Endothelial cell of umbilical vein (primary cell): ENCODE results near the gene SMPDL3B. TPM values are rescaled to one million over a fixed set of nuclear protein-coding genes. Genes with fewer than 3 reads are reported as not detected.

ENCODE experiments used
- BruUV-seq: library from RNA; stranded (reverse); fragments of 400-500 nt; replicated peaks from 2 replicates; lab custom pipeline; 2021; lab: Mats Ljungman, UMichigan
- CTCF ChIA-PET: fragments of 300-600, 350-600 bp; sonication (Branson Sonifier 250); formaldehyde crosslinking; loops from one replicate; lab custom pipeline; 2021; ENCODE audit warnings: antibody characterized with exemption, inconsistent platforms; lab: Charles Lee
- POLR2A ChIA-PET: fragments of 300-600, 350-600 bp; sonication (Branson Sonifier 250); formaldehyde crosslinking; loops from one replicate; lab custom pipeline; 2021; ENCODE audit warnings: antibody characterized with exemption, inconsistent platforms; lab: Charles Lee
- DNase-seq: peaks from one replicate; pipeline ENCODE4 v3.0.0-alpha.2; 2011; ENCODE audit warnings: low read depth, low spot score
- FAIRE-seq: peaks from 2 replicates; lab custom pipeline; 2011; peaks lifted over from hg19 to GRCh38; lab: Jason Lieb, UNC
- H2AFZ ChIP-seq: 2 replicates; pipeline ENCODE4 v1.6.0; 2012; ENCODE audit warnings: low read depth, low read length, control low read depth, inconsistent platforms
- H3K27ac ChIP-seq: 2 replicates; pipeline ENCODE4 v1.5.1; 2011; ENCODE audit warnings: low read depth, mild to moderate bottlenecking, control low read depth, low read length, moderate library complexity; ENCODE audit not compliant: insufficient read depth
- H3K27me3 ChIP-seq, 2 experiments: 2 replicates each; pipeline versions ENCODE4 v1.6.0 to v1.6.1; 2011; ENCODE audit warnings: low read length in 2 of 2, mixed read lengths in 1 of 2; ENCODE audit not compliant: control insufficient read depth in 2 of 2, insufficient read depth in 2 of 2
- H3K36me3 ChIP-seq, 2 experiments: 2 replicates in 1 of 2; 3 replicates in 1 of 2; pipeline ENCODE4 v1.5.1; 2011; ENCODE audit warnings: low read length in 2 of 2, mild to moderate bottlenecking in 1 of 2, moderate library complexity in 1 of 2; ENCODE audit not compliant: control insufficient read depth in 2 of 2, insufficient read depth in 2 of 2; ENCODE audit errors: extremely low read depth in 1 of 2
- H3K4me1 ChIP-seq: 3 replicates; pipeline ENCODE4 v1.5.1; 2011; ENCODE audit warnings: mild to moderate bottlenecking, low read length; ENCODE audit not compliant: control insufficient read depth, insufficient read depth; ENCODE audit errors: extremely low read depth
- H3K4me2 ChIP-seq: 2 replicates; pipeline ENCODE4 v1.6.1; 2011; ENCODE audit warnings: low read length, control low read depth, mixed read lengths; ENCODE audit not compliant: insufficient read depth
- H3K4me3 ChIP-seq, 3 experiments: fragments of 200-600 bp in 1 of 3; sonication (generic), shearing (Covaris generic) in 1 of 3; replicated peaks in 1 of 3; 2 replicates each; pipeline ENCODE4 v1.5.1; 2011 to 2016; ENCODE audit warnings: control low read depth in 3 of 3, low read length in 3 of 3, mild to moderate bottlenecking in 2 of 3, inconsistent platforms in 1 of 3, low read depth in 1 of 3, moderate library complexity in 1 of 3; ENCODE audit not compliant: insufficient read depth in 1 of 3
- H3K79me2 ChIP-seq: 2 replicates; pipeline ENCODE4 v1.6.0; 2012; ENCODE audit warnings: low read length, inconsistent platforms; ENCODE audit not compliant: control insufficient read depth, insufficient read depth
- H3K9ac ChIP-seq: replicated peaks from 2 replicates; pipeline ENCODE3; 2011; ENCODE audit warnings: low read length, control low read depth; ENCODE audit not compliant: insufficient read depth; ENCODE audit errors: extremely low read depth
- H3K9me1 ChIP-seq: replicated peaks from 3 replicates; pipeline ENCODE4 v1.6.0; 2011; ENCODE audit warnings: mild to moderate bottlenecking, low read length; ENCODE audit not compliant: control insufficient read depth, insufficient read depth; ENCODE audit errors: extremely low read depth
- H3K9me3 ChIP-seq: replicated peaks from 2 replicates; pipeline ENCODE4 v1.5.1; 2012; ENCODE audit warnings: low read length, inconsistent platforms; ENCODE audit not compliant: control insufficient read depth, insufficient read depth
- H4K20me1 ChIP-seq: replicated peaks from 2 replicates; pipeline ENCODE3; 2011; ENCODE audit warnings: mild to moderate bottlenecking, low read length; ENCODE audit not compliant: control insufficient read depth, insufficient read depth; ENCODE audit errors: extremely low read depth
- EZH2 ChIP-seq: IDR thresholded peaks from 2 replicates; pipeline ENCODE4 v1.6.1; 2012; ENCODE audit warnings: borderline replicate concordance, low read depth, mild to moderate bottlenecking, moderate library complexity, low read length, inconsistent platforms; ENCODE audit not compliant: severe bottlenecking
- FOS ChIP-seq: IDR thresholded peaks from 2 replicates; pipeline ENCODE4 v1.6.1; 2011; ENCODE audit warnings: mild to moderate bottlenecking, low read length, moderate library complexity, borderline replicate concordance; ENCODE audit not compliant: insufficient read depth
- GATA2 ChIP-seq: IDR thresholded peaks from 2 replicates; pipeline ENCODE4 v1.7.0; 2011; ENCODE audit warnings: low read depth, mild to moderate bottlenecking, moderate library complexity, mixed read lengths, low read length; ENCODE audit not compliant: insufficient read length, insufficient read depth
- JUN ChIP-seq: IDR thresholded peaks from 2 replicates; pipeline ENCODE4 v1.6.1; 2011; ENCODE audit warnings: borderline replicate concordance, low read depth; ENCODE audit not compliant: insufficient read length, insufficient read depth
- MAX ChIP-seq: IDR thresholded peaks from 2 replicates; pipeline ENCODE4 v1.6.1; 2011; ENCODE audit not compliant: insufficient read depth, insufficient read length
- MYC ChIP-seq: IDR thresholded peaks from one replicate; pipeline ENCODE4 v1.6.1; 2011; ENCODE audit warnings: mild to moderate bottlenecking, low read depth, low read length
- POLR2A ChIP-seq: IDR thresholded peaks from 2 replicates; pipeline ENCODE4 v1.6.1; 2012; ENCODE audit warnings: low read depth, mild to moderate bottlenecking, control low read depth, low read length
- POLR2AphosphoS5 ChIP-seq: IDR thresholded peaks from 2 replicates; pipeline ENCODE4 v1.6.1; 2012; ENCODE audit warnings: low read depth, mild to moderate bottlenecking, control low read depth, low read length, moderate library complexity; ENCODE audit not compliant: insufficient read depth
- dilution Hi-C: fragments of 300-500 bp; cut with MboI; formaldehyde crosslinking; loops from one replicate; pipeline ENCODE4 v1.15.0; 2019; ENCODE audit warnings: low sequenced_read_pairs; ENCODE audit not compliant: extremely low pct_ligation_motif_present
- intact Hi-C: fragments of 100-400 bp; cut with micrococcal nuclease; formaldehyde crosslinking; loops from one replicate; pipeline ENCODE4 v1.10.0; 2022
- polyA plus RNA-seq, 4 experiments: library from polyadenylated mRNA; depleted of rRNA in 3 of 4; stranded (reverse) in 3 of 4; unstranded in 1 of 4; fragments of >200 nt; gene quantifications; 2 replicates each; pipeline versions ENCODE4 v1.2.1 to v1.2.3, GENCODE V29; 2011 to 2012; ENCODE audit warnings: missing spikeins in 1 of 4
- total RNA-seq: library from RNA; stranded (reverse); gene quantifications from 2 replicates; pipeline ENCODE4 v1.2.3, GENCODE V29; 2021
- TF ChIP-seq, protein P1 (sequence below), 2 donors: IDR thresholded peaks; 1 replicate in 1 of 2; 2 replicates in 1 of 2; pipeline ENCODE4 v1.5.1; 2011; ENCODE audit warnings: low read length in 2 of 2, mild to moderate bottlenecking in 2 of 2, moderate library complexity in 2 of 2, control low read depth in 1 of 2, inconsistent platforms in 1 of 2, low read depth in 1 of 2; ENCODE audit not compliant: insufficient read depth in 1 of 2; ENCODE audit errors: extremely low read depth in 1 of 2

Gene SMPDL3B
- total and polyA plus RNA-seq, 2 donors (not counting 3 experiments of a cell fraction or from before 2014, with no cell fraction given): 1.3 TPM; not detected in 1

DNA sequence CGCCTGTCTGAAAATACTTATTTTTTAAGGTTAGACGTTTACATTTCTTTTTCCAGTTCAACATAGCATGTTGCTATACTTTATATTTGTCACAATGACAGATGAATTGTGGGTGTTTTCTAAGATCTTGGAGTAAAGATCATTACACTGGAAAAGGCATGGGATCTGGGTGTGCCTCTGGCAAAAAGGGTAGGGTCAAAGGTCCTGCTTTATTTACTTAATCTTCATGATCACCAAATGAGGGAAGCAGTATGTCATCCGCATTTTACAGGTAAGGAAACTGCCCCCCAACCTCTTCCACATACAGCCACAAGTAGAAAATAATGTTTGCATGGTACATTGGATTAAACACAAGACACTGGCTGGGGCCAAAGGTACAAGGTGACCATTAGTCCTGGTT, 12.5 kb upstream of the SMPDL3B start:
- TF ChIP-seq, protein P1, sequence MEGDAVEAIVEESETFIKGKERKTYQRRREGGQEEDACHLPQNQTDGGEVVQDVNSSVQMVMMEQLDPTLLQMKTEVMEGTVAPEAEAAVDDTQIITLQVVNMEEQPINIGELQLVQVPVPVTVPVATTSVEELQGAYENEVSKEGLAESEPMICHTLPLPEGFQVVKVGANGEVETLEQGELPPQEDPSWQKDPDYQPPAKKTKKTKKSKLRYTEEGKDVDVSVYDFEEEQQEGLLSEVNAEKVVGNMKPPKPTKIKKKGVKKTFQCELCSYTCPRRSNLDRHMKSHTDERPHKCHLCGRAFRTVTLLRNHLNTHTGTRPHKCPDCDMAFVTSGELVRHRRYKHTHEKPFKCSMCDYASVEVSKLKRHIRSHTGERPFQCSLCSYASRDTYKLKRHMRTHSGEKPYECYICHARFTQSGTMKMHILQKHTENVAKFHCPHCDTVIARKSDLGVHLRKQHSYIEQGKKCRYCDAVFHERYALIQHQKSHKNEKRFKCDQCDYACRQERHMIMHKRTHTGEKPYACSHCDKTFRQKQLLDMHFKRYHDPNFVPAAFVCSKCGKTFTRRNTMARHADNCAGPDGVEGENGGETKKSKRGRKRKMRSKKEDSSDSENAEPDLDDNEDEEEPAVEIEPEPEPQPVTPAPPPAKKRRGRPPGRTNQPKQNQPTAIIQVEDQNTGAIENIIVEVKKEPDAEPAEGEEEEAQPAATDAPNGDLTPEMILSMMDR (IDR thresholded peaks at IDR 0.05; ENCODE audit: extremely low read depth in 1 of 2, insufficient read depth in 1 of 2, low read depth in 1 of 2, low read length in 2 of 2): no peak
- TF ChIP-seq POLR2A: no peak
- TF ChIP-seq FOS: no peak
- no peak for TF ChIP-seq GATA2
- TF ChIP-seq MYC: no peak
- no peak for TF ChIP-seq JUN
- TF ChIP-seq POLR2AphosphoS5: no peak
- TF ChIP-seq EZH2: no peak
- no peak for TF ChIP-seq MAX
- BruUV-seq: no TSS peak
- Histone ChIP-seq H3K27me3 (no peaks in the 10 kb centered on the region), H3K9ac (no peak overlapping the region), H3K4me1 (no peaks in the 10 kb centered on the region), H3K9me1 (no peaks in the 10 kb centered on the region), H2AFZ (no peak overlapping the region), H4K20me1 (no peaks in the 10 kb centered on the region), H3K79me2 (no peaks in the 10 kb centered on the region), H3K4me2 (no peak overlapping the region), H3K36me3 (no peaks in the 10 kb centered on the region), H3K9me3 (no peaks in the 10 kb centered on the region), H3K4me3 (no peak overlapping the region), H3K27ac (no peak overlapping the region)
- DNase-seq (no peak), FAIRE-seq (no peak)
- POLR2A ChIA-PET: no interaction called here
- CTCF ChIA-PET: no interaction called here
- intact Hi-C loops: no loop called here
- dilution Hi-C loops: no loop called here
